Upper lobe of right lung (tissue), 1 donor: Measurements from ENCODE around the gene NAP1L1. TPM values are rescaled to one million over a fixed set of nuclear protein-coding genes. Genes with fewer than 3 reads are reported as not detected.

Experiments used
- ATAC-seq: fragments of 200-7000 bp; cut with Tn5 transposase; one replicate; pipeline ENCODE4 v1.9.1; 2020; ENCODE audit warnings: mild to moderate bottlenecking, moderate library complexity
- DNase-seq: peaks from one replicate; pipeline ENCODE4 v3.0.0-alpha.2; 2020
- H3K27ac ChIP-seq: fragments of 200-600 bp; one replicate; pipeline ENCODE4 v1.8.0; 2022
- H3K27me3 ChIP-seq: fragments of 200-600 bp; one replicate; pipeline ENCODE4 v1.8.0; 2022; ENCODE audit warnings: mild to moderate bottlenecking
- H3K36me3 ChIP-seq: fragments of 200-600 bp; one replicate; pipeline ENCODE4 v1.8.0; 2022
- H3K4me1 ChIP-seq: fragments of 200-600 bp; one replicate; pipeline ENCODE4 v1.8.0; 2022
- H3K4me3 ChIP-seq: fragments of 200-600 bp; one replicate; pipeline ENCODE4 v1.8.0; 2022; ENCODE audit warnings: mild to moderate bottlenecking
- H3K9me3 ChIP-seq: fragments of 200-600 bp; one replicate; pipeline ENCODE4 v1.8.0; 2022
- CTCF ChIP-seq: fragments of 200-600 bp; IDR thresholded peaks from one replicate; pipeline ENCODE4 v1.8.0; 2022; ENCODE audit warnings: antibody characterized with exemption
- intact Hi-C: fragments of 100-400 bp; cut with DNase I; formaldehyde crosslinking; loops from one replicate; pipeline ENCODE4 v1.11.0; 2022
- total RNA-seq: library from RNA; stranded (reverse); fragmentation: NEBNext Ultra II Directional; extraction: Animal tissue kit (Norgen Biotek cat#: 25700); gene quantifications from one replicate; pipeline ENCODE4 v1.2.1, GENCODE V29; 2021
- donor health status: DM: no; HTN: yes; CAD: no; lungs with severe emphysema.

Gene NAP1L1
- total RNA-seq, 1 donor from 2014 or later = 500 TPM

DNA sequence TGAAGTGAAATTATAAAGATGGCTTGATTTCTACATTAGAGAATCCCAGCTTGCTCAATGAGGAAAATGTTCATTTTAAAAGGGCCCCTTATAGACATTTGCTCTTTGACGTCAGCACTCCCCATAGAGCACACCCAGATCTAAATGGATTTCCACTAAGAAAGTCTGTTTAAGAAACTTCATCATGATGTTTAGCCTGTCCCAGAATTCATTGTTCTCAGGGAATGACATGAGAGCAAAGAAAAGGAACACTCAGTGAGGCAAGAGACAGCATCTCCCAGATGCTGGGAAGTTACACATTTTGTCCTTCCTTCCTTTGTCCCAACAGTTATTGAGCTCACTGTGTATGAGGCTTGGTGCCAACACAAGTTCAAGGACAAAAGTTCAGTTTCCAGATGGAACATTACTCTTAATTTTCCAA, 57.8 kb downstream of the NAP1L1 start:
- ATAC-seq = no peak

GRCh38 chr12:76025601-76026575, 58.6 kb downstream of the NAP1L1 start:
- intact Hi-C loops = loop anchor here (10.0 kb wide), 1 partner anchor 201 kb away; no protein-coding TSS in a partner anchor
- Histone ChIP-seq H3K36me3 (no peaks in the 10 kb centered on the region), H3K27ac (peak overlapping the region; percentile 37), H3K4me1 (peaks cover 9% of the 10 kb centered on the region), H3K4me3 (no peak overlapping the region), H3K9me3 (no peaks in the 10 kb centered on the region), H3K27me3 (no peaks in the 10 kb centered on the region)
- ATAC-seq = no peak
- TF ChIP-seq CTCF = no peak
- no peak for DNase-seq

More for the DNA sequence above, 57.8 kb downstream of the NAP1L1 start:
- no peaks in the 10 kb centered on the region for H3K9me3 ChIP-seq
- H3K27me3 ChIP-seq = no peaks in the 10 kb centered on the region
- no peak overlapping the region for H3K4me3 ChIP-seq
- no peaks in the 10 kb centered on the region for H3K36me3 ChIP-seq
- DNase-seq = no peak
- no peak for TF ChIP-seq CTCF
- H3K4me1 ChIP-seq = peaks cover 4% of the 10 kb centered on the region
- intact Hi-C loops = loop anchor here (10.0 kb wide), 1 partner anchor 202 kb away; no protein-coding TSS in a partner anchor
- peak overlapping the region; percentile 37 for H3K27ac ChIP-seq

DNA sequence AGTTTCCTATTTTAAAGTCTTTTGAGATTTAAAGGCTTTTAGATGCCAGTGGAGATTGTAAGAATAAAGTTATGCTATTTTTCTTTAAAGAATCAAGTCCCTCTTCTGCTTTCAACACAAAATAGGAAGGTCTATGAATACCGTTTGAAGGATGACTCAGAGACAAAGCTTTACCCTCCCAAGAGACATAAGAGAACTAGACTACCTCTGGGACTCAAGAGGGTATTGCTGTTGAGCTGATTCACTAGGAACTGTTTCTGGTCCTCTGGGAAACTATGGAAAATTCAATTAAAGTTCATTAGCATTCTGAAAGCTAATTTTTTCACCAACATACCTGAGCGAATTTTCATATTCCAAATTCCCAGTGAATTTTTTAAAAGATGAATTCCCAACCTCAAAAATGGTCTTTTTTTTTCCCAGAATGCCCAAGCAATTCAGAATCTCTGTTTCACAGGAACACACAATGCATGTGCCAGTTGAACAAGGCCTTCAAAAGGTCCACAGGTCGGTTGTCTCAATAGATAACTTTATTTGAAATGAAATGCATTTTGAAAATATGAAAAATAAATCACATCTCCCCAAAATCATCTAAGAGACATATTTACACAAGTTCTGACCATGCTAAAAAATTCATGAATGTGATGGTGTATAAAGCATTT, 59.4 kb downstream of the NAP1L1 start:
- Histone ChIP-seq H3K27me3 (no peaks in the 10 kb centered on the region), H3K27ac (no peak overlapping the region), H3K36me3 (no peaks in the 10 kb centered on the region), H3K9me3 (no peaks in the 10 kb centered on the region), H3K4me3 (no peak overlapping the region), H3K4me1 (peaks cover 18% of the 10 kb centered on the region)
- TF ChIP-seq CTCF = no peak
- intact Hi-C loops = loop anchor here (10.0 kb wide), 1 partner anchor 200 kb away; no protein-coding TSS in a partner anchor
- DNase-seq = no peak
- ATAC-seq = no peak

DNA sequence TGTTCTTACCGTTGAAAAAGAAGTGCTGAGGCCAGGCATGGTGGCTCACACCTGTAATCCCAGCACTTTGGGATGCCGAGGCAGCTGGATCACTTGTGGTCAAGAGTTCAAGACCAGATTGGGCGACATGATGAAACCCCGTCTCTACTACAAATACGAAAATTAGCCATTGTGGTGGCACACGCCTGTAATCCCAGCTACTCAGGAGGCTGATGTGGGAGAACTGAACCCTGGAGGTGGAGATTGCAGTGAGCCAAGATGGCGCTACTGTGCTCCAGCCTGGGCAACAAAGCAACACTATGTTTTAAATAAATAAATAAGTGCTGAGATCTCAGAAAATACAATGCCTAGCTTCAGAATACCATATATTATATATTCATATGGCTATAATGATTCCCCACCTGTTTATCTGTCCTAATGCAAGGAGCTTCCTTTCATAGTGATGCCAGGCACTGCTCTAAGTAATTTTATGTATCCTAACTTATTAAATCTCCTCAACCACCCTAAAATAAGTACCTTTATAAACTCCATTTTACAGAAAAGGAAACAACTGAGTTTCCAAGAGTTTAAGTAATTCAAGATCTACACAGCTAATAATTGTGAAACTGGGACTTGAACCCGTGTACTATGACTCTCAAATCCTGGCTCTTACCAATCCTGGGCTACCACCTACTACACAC, 60.2 kb downstream of the NAP1L1 start:
- DNase-seq (no peak), ATAC-seq (no peak)
- Histone ChIP-seq H3K36me3 (no peaks in the 10 kb centered on the region), H3K4me3 (no peak overlapping the region), H3K4me1 (peaks cover 24% of the 10 kb centered on the region), H3K27ac (no peak overlapping the region), H3K9me3 (no peaks in the 10 kb centered on the region), H3K27me3 (no peaks in the 10 kb centered on the region)
- TF ChIP-seq CTCF = no peak
- intact Hi-C loops = loop anchor here (10.0 kb wide), 1 partner anchor 199 kb away; no protein-coding TSS in a partner anchor

- H3K4me3 ChIP-seq = no peak overlapping the region
- H3K27me3 ChIP-seq = no peaks in the 10 kb centered on the region
- H3K36me3 ChIP-seq = no peaks in the 10 kb centered on the region
- ATAC-seq (no peak), DNase-seq (no peak)
- no peak overlapping the region for H3K27ac ChIP-seq
- intact Hi-C loops = loop anchor here (10.0 kb wide), 1 partner anchor 198 kb away; no protein-coding TSS in a partner anchor
- H3K4me1 ChIP-seq = peaks cover 28% of the 10 kb centered on the region
- no peaks in the 10 kb centered on the region for H3K9me3 ChIP-seq
- TF ChIP-seq CTCF = no peak
Observed at GRCh38 chr12:76023069-76023690, 61.3 kb downstream of the NAP1L1 start.
